ENCODE measurements around the gene AKR1D1.
"Not testable (repeated sequence)": the region's sequence is repeated elsewhere in the genome, so short reads cannot be mapped to it uniquely, and the experiment has no call there.

AKR1D1 gene

DNA sequence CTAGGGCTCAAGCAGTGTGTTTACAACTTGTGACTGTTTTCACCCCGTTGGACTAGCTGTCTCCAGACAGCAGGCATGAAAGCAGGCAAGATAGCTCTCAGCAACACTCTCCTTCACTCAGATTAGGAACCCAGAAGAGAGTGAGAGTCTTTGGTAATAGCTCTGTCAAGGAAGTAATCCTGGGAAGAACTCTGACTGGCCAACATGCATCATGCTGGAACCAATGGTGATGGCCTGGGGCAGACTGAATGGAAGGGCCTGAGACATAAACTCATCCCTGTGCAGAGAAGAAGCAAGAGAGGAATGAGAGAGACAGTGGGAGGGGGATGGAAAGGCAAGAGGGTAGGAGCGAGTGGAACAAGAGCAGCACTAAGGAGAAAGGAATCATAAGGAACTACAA is 48.9 kb downstream of the AKR1D1 start:
- no peak for DNase-seq (ENCODE audit: low read depth)

DNA sequence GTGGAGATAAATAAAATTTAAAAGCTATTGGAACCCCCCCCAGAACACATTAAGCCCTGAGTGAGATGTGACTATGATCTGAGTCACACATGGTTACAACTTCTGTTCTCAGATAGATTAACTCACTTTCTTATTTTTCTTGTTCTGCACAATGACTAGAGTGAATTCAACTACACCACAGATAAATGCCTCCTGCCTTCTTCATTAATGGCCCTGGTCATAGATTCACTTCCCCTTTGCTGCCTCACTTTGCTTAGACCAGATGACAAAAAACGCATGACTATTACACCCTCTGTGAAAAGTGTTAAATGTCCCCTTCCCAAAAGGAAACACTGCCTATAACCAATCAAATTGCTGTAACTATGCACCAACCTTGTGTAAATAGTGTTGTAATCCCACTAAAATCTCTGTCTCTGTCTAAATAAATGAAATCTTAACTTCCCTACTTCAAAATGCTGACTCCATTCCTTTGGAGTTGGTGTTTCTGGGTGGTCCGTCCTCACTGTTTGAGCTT is 49.4 kb downstream of the AKR1D1 start:
- DNase-seq (ENCODE audit: low read depth): no peak

GRCh38 chr7:138126928-138127327 is 50.7 kb downstream of the AKR1D1 start:
- no peak for DNase-seq (ENCODE audit: low read depth)

GRCh38 chr7:138127996-138128395 is 51.7 kb downstream of the AKR1D1 start:
- DNase-seq (ENCODE audit: low read depth): no peak

GRCh38 chr7:138129551-138130165 is 53.4 kb downstream of the AKR1D1 start:
- no peak for DNase-seq (ENCODE audit: low read depth)

GRCh38 chr7:138137423-138138171 is 61.3 kb downstream of the AKR1D1 start:
- DNase-seq (ENCODE audit: low read depth): no peak

- no peak for DNase-seq (ENCODE audit: low read depth)
These were observed 62.0 kb downstream of the AKR1D1 start for GRCh38 chr7:138138244-138138643.

DNA sequence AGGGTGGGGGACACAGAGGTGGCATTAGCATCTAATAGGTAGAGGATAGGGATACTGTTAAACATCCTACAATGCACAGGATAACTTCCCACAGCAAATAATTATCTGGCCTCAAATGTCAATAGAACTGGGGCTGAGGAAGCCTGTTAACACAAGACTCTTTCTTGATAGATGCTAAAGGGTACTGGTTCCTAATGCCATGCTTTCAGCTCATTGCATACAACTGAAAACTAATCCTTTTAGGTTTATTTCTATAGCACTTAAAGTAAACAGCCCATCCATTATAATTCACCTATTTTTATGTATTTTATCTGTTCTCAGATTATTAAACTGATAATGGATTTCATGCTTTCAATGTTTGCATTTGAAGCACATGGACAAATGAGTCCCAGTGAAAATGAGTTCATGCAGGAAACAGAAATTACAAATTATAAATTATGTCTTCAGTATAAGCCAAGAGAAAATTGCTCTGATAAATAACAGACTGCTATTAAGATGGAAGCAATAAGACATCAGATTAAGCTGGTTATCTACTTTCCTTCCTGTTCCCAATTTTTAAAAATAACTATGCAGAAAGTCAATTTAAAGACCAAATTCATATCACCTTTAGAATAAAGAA is 66.4 kb downstream of the AKR1D1 start:
- DNase-seq (ENCODE audit: low read depth): no peak

DNA sequence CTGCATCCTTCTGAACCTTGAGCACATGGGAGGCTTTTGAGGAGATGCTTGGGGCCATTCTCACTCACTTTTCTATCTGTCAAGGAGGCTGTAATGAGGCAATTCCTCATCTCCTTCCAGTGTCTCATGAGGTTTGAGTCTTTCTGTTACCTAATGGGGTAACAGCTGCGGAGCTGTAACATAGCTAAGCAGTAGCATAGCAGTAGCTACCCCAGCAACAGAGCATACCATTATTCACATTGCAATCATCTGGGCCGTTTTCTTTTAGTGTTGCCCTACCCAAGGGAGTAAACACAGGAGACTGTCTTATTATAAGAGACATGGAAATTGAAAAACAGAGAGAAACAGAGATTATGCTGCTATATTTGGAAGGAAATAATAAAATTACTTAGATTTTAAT is 68.7 kb downstream of the AKR1D1 start:
- no peak for DNase-seq (ENCODE audit: low read depth)

DNA sequence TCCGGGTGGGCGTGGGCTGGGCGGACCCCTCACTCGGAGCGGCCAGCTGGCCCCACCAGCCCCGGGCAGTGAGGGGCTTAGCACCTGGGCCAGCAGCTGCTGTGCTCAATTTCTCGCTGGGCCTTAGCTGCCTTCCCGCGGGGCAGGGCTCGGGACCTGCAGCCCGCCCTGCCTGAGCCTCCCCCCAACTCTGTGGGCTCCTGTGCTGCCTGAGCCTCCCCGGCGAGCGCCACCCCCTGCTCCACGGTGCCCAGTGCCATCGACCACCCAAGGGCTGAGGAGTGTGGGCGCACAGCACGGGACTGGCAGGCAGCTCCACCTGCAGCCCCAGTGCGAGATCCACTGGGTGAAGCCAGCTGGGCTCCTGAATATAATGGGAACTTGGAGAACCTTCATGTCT is 70.0 kb downstream of the AKR1D1 start:
- DNase-seq (ENCODE audit: low read depth): not testable (repeated sequence)

GRCh38 chr7:138146757-138147734 is 70.8 kb downstream of the AKR1D1 start:
- not testable (repeated sequence) for DNase-seq (ENCODE audit: low read depth)

DNA sequence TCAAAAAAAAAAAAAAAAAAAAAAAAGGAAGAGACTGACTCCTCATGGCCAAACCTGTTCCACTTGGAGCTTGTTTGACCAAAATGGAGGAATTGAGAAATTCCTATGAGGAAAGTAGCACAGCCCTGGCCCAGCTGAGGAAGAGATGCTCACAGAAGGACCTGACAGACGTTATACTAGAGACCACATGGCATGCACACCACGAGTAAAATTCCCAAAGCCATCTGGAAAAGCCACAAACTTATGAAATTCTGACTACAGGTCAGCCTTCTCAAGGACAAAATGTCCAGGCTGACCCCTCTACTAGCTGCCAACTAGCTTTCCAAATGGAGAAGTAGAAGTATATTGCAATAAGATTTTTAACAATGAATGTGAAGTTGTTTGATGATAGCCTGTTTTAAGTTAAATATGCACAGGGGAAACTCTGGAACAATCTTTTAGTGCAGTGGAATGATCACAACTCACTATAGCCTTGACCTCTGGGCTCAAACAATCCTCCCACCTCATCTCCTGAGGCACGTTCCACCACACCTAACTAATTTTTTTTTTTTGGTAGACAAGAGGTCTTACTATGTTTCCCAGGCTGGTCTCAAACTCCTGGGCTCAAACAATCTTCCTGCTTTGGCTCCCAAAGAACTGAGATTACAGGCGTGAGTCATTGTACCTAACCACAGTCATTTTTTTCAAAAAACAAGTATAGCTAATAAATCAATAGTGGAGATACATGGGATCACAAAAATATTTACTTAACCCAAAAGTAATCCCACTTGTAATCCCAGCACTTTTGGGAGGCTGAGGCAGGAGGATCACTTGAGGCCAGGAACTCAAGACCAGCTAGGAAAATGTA is 75.7 kb downstream of the AKR1D1 start:
- no peak for DNase-seq (ENCODE audit: low read depth)

DNA sequence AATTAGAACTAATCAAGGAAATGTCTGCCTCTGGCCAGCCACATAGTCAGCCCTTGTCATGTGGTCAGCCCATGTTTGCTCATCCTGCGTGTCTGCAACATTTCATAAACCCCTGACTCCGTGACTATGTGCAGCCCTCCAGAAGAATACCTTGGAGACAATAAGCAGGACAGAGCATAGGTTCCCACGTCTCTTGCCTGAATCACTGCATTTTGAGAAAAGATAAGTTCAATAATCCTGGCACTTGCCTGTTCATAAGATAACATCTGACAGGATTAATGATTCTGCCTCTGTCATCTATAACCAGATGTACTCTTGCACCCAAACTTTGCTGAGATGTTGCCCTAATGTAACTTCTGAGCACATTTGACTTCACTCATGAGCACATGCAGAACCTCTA is 78.4 kb downstream of the AKR1D1 start:
- DNase-seq (ENCODE audit: low read depth): no peak

- DNase-seq (ENCODE audit: low read depth): no peak
These were observed 81.4 kb downstream of the AKR1D1 start for GRCh38 chr7:138157702-138158101.

GRCh38 chr7:138158739-138159528 is 82.7 kb downstream of the AKR1D1 start:
- DNase-seq (ENCODE audit: low read depth): no peak

DNA sequence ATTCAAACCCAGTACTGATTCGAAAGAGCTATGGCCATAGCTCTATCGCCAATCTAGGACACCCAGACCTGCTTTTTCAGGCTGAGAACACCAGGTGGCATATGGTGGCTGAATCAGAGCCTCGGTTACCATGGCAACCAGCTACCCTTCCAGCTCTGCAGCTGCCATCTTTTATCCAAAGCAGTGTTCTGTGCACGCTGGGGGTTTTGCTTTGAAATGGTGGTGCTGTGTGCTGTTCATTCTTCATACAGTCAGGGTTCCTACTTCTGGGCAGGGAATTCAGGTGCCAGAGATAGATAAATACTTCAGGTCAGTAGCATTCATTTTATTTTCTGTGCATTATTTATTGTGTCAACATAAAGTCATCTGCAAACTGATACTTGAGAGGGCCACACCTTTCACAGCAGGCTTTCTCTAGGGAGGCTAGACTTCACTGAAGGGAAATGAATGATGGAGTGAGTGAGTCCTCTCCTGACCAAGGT is 85.4 kb downstream of the AKR1D1 start:
- DNase-seq (ENCODE audit: low read depth): peak; percentile 53

- DNase-seq (ENCODE audit: low read depth): no peak
These were observed 86.0 kb downstream of the AKR1D1 start for GRCh38 chr7:138162236-138162635.

- DNase-seq (ENCODE audit: low read depth): no peak
These were observed 87.5 kb downstream of the AKR1D1 start for GRCh38 chr7:138163800-138164199.

DNA sequence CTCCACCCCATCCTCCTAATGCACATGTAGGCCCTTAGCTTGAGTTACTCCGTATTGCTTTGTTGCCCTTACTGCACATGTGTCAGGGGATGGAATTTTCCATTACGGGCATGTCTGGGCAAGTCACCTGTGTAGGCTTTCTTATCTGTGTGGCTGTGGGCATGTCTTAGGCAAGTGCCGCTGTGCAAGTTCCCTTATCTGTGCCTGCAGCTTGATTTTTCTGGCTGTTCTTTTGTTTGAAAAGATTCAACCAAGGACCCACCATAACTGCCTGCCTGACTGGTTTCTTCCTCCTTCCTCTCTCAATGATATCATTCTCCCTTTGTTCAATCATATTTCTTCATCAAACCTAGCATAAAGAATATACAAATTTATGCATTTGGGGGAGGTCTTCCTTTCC is 88.5 kb downstream of the AKR1D1 start:
- no peak for DNase-seq (ENCODE audit: low read depth)

- no peak for DNase-seq (ENCODE audit: low read depth)
These were observed 90.4 kb downstream of the AKR1D1 start for GRCh38 chr7:138166681-138167080.

Measured in stimulated activated CD8-positive, alpha-beta memory T cell treated with anti-CD3 and anti-CD28 coated beads, Interleukin-12 subunit alpha, Interleukin-12 subunit beta, amount 100 ng/mL, for 1 hour (primary cell).